GM19351 (cell line): ENCODE data around the gene MAP4K4.
"Not testable (repeated sequence)": the region's sequence is repeated elsewhere in the genome, so short reads cannot be mapped to it uniquely, and the experiment has no call there.

ENCODE experiments used
- ATAC-seq: cut with Tn5 transposase; IDR thresholded peaks from one replicate; pipeline ENCODE4 v1.9.1; 2021; ENCODE audit warnings: mild to moderate bottlenecking, moderate library complexity; ENCODE audit not compliant: unreplicated experiment

The MAP4K4 gene

GRCh38 chr2:101741775-101742520 lies 44.4 kb downstream of the MAP4K4 start:
- ATAC-seq: no peak

- ATAC-seq: no peak
These were observed 45.0 kb downstream of the MAP4K4 start for GRCh38 chr2:101742547-101742946.

- ATAC-seq: no peak
These were observed 45.8 kb downstream of the MAP4K4 start for GRCh38 chr2:101743288-101743687.

- no peak for ATAC-seq
These were observed 47.3 kb downstream of the MAP4K4 start for GRCh38 chr2:101744832-101745231.

GRCh38 chr2:101745711-101746694 lies 48.5 kb downstream of the MAP4K4 start:
- no peak for ATAC-seq

GRCh38 chr2:101748000-101748399 lies 50.5 kb downstream of the MAP4K4 start:
- no peak for ATAC-seq

- not testable (repeated sequence) for ATAC-seq
These were observed 51.0 kb downstream of the MAP4K4 start for GRCh38 chr2:101748462-101748861.

- ATAC-seq: no peak
These were observed 53.2 kb downstream of the MAP4K4 start for GRCh38 chr2:101750688-101751087.

- ATAC-seq: no peak
These were observed 53.8 kb downstream of the MAP4K4 start for GRCh38 chr2:101751276-101751815.

GRCh38 chr2:101751875-101752619 lies 54.5 kb downstream of the MAP4K4 start:
- ATAC-seq: peak; percentile 71

- no peak for ATAC-seq
These were observed 55.5 kb downstream of the MAP4K4 start for GRCh38 chr2:101752716-101753616.

- ATAC-seq: no peak
These were observed 56.4 kb downstream of the MAP4K4 start for GRCh38 chr2:101753720-101754490.

GRCh38 chr2:101754618-101755017 lies 57.1 kb downstream of the MAP4K4 start:
- no peak for ATAC-seq

- no peak for ATAC-seq
These were observed 58.8 kb downstream of the MAP4K4 start for GRCh38 chr2:101756266-101756665.

GRCh38 chr2:101758001-101758400 lies 60.5 kb downstream of the MAP4K4 start:
- peak; percentile 65 for ATAC-seq

GRCh38 chr2:101759162-101759561 lies 61.7 kb downstream of the MAP4K4 start:
- no peak for ATAC-seq

GRCh38 chr2:101762451-101763171 lies 65.1 kb downstream of the MAP4K4 start:
- no peak for ATAC-seq
